ENCODE measurements around the gene PTBP3. TPM values are rescaled to one million over a fixed set of nuclear protein-coding genes. Genes with fewer than 3 reads are reported as not detected.
A peak's percentile ranks its signal among the peaks of the same experiment; 100 is the strongest.

Gene PTBP3
- total RNA-seq, 1 experiment from 2014 or later = 73.1 TPM

- DNase-seq = no peak
- Mint-ChIP-seq H3K4me3 (ENCODE audit: low read depth, unreplicated experiment) (peak overlapping the region; percentile 60), H3K27ac (ENCODE audit: unreplicated experiment) (peak overlapping the region; percentile 51), H3K4me1 (ENCODE audit: low read depth, unreplicated experiment) (peaks cover 43% of the 10 kb centered on the region), H3K27me3 (ENCODE audit: unreplicated experiment) (no peaks in the 10 kb centered on the region), H3K36me3 (ENCODE audit: insufficient read depth, unreplicated experiment) (peaks cover 16% of the 10 kb centered on the region), H3K9me3 (ENCODE audit: low read depth, unreplicated experiment) (no peaks in the 10 kb centered on the region)
- intact Hi-C loops (cut with micrococcal nuclease; ENCODE audit: unreplicated experiment) = no loop called here
- no peak for TF ChIP-seq CTCF (IDR thresholded peaks at IDR 0.05; ENCODE audit: unreplicated experiment)
- CTCF ChIA-PET = interaction anchor here (0.9 to 1.5 kb wide), 3 partner anchors 10 to 51 kb away, joined by 3 read pairs; no protein-coding TSS in a partner anchor
- no TSS peak for BruUV-seq (replicated peaks)
Observed at GRCh38 chr9:112322701-112323377, 10.6 kb downstream of the PTBP3 start.

GRCh38 chr9:112316258-112316943, 17.0 kb downstream of the PTBP3 start:
- no peaks in the 10 kb centered on the region for H3K36me3 Mint-ChIP-seq (ENCODE audit: insufficient read depth, unreplicated experiment)
- CTCF ChIA-PET = no interaction called here
- H3K27ac Mint-ChIP-seq (ENCODE audit: unreplicated experiment) = no peak overlapping the region
- H3K4me1 Mint-ChIP-seq (ENCODE audit: low read depth, unreplicated experiment) = peaks cover 15% of the 10 kb centered on the region
- no peak overlapping the region for H3K4me3 Mint-ChIP-seq (ENCODE audit: low read depth, unreplicated experiment)
- no peak for TF ChIP-seq CTCF (IDR thresholded peaks at IDR 0.05; ENCODE audit: unreplicated experiment)
- no peak for DNase-seq
- no TSS peak for BruUV-seq (replicated peaks)
- intact Hi-C loops (cut with micrococcal nuclease; ENCODE audit: unreplicated experiment) = no loop called here
- no peaks in the 10 kb centered on the region for H3K27me3 Mint-ChIP-seq (ENCODE audit: unreplicated experiment)
- no peaks in the 10 kb centered on the region for H3K9me3 Mint-ChIP-seq (ENCODE audit: low read depth, unreplicated experiment)

- H3K27me3 Mint-ChIP-seq (ENCODE audit: unreplicated experiment) = no peaks in the 10 kb centered on the region
- CTCF ChIA-PET = no interaction called here
- H3K9me3 Mint-ChIP-seq (ENCODE audit: low read depth, unreplicated experiment) = no peaks in the 10 kb centered on the region
- H3K4me3 Mint-ChIP-seq (ENCODE audit: low read depth, unreplicated experiment) = no peak overlapping the region
- intact Hi-C loops (cut with micrococcal nuclease; ENCODE audit: unreplicated experiment) = no loop called here
- DNase-seq = no peak
- H3K36me3 Mint-ChIP-seq (ENCODE audit: insufficient read depth, unreplicated experiment) = no peaks in the 10 kb centered on the region
- TF ChIP-seq CTCF (IDR thresholded peaks at IDR 0.05; ENCODE audit: unreplicated experiment) = no peak
- BruUV-seq (replicated peaks) = no TSS peak
- peaks cover 20% of the 10 kb centered on the region for H3K4me1 Mint-ChIP-seq (ENCODE audit: low read depth, unreplicated experiment)
- no peak overlapping the region for H3K27ac Mint-ChIP-seq (ENCODE audit: unreplicated experiment)
Observed at GRCh38 chr9:112315331-112316257, 17.8 kb downstream of the PTBP3 start.

GRCh38 chr9:112312139-112312538, 21.3 kb downstream of the PTBP3 start:
- no peaks in the 10 kb centered on the region for H3K27me3 Mint-ChIP-seq (ENCODE audit: unreplicated experiment)
- intact Hi-C loops (cut with micrococcal nuclease; ENCODE audit: unreplicated experiment) = no loop called here
- no peaks in the 10 kb centered on the region for H3K36me3 Mint-ChIP-seq (ENCODE audit: insufficient read depth, unreplicated experiment)
- CTCF ChIA-PET = interaction anchor here (1.0 kb wide), 1 partner anchor 10 kb away, joined by 3 read pairs; no protein-coding TSS in a partner anchor
- no peak for DNase-seq
- H3K4me1 Mint-ChIP-seq (ENCODE audit: low read depth, unreplicated experiment) = peaks cover 21% of the 10 kb centered on the region
- H3K27ac Mint-ChIP-seq (ENCODE audit: unreplicated experiment) = no peak overlapping the region
- H3K4me3 Mint-ChIP-seq (ENCODE audit: low read depth, unreplicated experiment) = no peak overlapping the region
- no peaks in the 10 kb centered on the region for H3K9me3 Mint-ChIP-seq (ENCODE audit: low read depth, unreplicated experiment)
- TF ChIP-seq CTCF (IDR thresholded peaks at IDR 0.05; ENCODE audit: unreplicated experiment) = no peak
- BruUV-seq (replicated peaks) = no TSS peak

Measured in Calu3 (cell line).